DMS114 treated with DMSO at 0.1 percent for 48 hours (cell line): Measurements from ENCODE around the gene TIGAR.

Source experiments
- DNase-seq: peaks from one replicate; lab custom pipeline; 2025; ENCODE audit not compliant: unreplicated experiment; lab: John Stamatoyannopoulos, UW

The TIGAR gene

GRCh38 chr12:4282892-4283511 is 38.0 kb upstream of the TIGAR start:
- DNase-seq: no peak

DNA sequence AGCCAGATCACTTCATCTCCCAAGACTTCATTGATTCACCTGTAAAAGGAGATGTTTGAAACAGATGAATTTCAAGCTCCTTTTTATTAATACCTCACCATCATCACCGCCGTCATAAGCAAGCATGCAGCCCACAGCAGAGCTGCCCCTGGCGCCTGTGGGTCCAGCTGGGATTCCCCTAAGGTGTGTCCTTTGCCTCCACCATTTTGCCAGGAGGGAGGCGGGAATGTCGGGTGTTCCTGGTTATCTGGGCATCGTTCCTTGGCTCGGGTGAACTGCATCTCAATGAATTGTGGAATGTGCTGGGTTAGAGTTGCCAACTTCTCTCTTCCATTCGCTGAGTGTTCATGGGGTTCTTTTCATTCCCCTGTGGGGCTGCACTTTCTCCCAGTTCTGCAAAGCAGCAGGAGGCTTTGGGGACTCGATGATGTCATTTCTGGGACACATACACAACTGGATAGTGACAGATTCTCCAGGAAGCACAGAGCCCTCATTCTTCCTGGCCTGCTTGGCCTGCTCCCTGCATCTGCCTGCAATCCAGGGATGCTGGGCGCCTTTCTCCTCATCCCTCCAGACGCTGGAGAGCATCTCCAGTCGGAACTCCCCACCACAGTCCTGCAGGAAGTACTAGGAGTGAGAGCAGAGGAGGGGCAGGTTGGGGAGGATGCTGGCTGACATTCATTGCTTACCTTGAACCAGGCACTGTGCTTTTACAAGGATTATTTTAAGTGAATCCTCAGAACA is 37.3 kb upstream of the TIGAR start:
- no peak for DNase-seq

DNA sequence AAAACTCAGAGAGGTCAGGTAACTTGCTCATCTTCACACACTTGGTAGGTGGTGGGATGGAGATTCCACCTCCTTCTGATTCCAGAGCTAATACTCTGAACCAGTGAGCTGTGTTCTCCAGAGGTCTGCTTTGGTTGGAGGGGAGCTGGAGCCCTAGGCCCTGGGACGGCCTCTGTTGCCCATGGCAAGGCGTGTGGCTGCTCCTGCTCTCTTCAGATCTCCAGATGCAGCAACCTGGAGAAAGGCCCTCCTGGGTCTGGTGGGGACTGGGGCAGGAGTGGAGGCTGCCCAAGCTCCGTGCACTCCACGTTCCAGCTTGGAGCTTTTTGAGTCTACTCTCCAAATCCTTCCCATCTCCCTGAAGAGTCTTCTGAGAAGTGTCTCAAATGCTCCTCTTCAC is 36.7 kb upstream of the TIGAR start:
- no peak for DNase-seq

- DNase-seq: no peak
Observed at GRCh38 chr12:4285070-4285469, 35.9 kb upstream of the TIGAR start.

- no peak for DNase-seq
Observed at GRCh38 chr12:4286228-4286627, 34.8 kb upstream of the TIGAR start.

GRCh38 chr12:4286771-4287317 is 34.2 kb upstream of the TIGAR start:
- DNase-seq: no peak

GRCh38 chr12:4287325-4288211 is 33.4 kb upstream of the TIGAR start:
- DNase-seq: no peak

DNA sequence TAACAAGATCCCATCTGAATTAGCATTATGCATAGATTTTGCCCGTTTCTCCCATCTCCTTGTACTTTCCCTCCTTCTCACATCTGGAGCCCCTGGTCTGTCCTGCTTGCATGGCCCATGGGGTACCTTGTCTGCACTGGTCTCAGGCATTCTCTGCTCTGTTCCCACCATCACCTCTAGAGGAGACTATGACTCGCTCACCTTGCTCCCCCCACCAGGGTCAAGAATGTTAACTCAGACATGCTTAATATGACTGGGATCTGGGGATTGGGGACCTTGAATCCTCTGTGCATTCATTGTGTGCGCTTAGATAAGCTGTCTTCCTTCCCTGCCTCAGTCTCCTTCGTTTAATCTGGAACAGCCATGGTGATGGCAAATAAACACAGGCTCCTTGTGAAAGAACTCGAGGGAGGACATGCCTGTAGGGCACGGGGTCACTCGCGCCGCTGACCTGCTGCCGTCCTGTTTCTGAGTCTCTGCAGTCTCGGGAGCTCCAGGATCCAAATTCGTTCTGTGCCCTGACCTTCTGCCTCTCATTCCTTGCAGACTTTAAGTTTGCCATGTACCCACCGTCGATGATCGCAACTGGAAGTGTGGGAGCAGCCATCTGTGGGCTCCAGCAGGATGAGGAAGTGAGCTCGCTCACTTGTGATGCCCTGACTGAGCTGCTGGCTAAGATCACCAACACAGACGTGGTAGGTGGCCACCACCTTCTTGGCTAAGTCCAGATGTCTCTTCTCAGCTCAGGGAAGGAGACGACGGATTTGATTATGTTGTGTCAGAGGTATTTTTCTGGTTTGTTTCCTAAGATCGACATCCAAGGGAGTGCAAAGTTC is 32.5 kb upstream of the TIGAR start:
- DNase-seq: no peak

- DNase-seq: no peak
Observed at GRCh38 chr12:4289231-4289878, 31.7 kb upstream of the TIGAR start.

- no peak for DNase-seq
Observed at GRCh38 chr12:4289998-4290790, 30.8 kb upstream of the TIGAR start.

- DNase-seq: no peak
Observed at GRCh38 chr12:4292341-4293073, 28.5 kb upstream of the TIGAR start.

GRCh38 chr12:4293299-4293965 is 27.6 kb upstream of the TIGAR start:
- no peak for DNase-seq

GRCh38 chr12:4293966-4294505 is 27.0 kb upstream of the TIGAR start:
- DNase-seq: no peak

DNA sequence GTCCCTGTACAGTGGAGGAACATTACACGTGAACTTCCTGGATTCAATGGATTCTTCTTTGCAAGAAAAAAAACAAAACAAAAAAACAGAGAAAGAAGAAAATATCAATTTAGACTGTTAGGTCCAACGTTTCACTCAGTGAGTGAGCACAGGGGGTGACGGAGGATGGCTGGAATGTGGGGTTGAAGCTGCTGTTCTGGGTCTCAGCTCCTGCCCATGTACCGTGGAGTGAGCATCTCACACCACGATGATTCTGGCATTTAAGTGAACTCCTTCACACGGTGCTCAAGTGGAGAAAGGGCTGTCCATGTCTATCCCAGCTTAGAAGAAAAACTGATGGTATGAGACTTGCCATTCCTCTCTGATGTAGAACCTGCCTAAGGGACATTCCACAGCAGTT is 24.3 kb upstream of the TIGAR start:
- DNase-seq: no peak

DNA sequence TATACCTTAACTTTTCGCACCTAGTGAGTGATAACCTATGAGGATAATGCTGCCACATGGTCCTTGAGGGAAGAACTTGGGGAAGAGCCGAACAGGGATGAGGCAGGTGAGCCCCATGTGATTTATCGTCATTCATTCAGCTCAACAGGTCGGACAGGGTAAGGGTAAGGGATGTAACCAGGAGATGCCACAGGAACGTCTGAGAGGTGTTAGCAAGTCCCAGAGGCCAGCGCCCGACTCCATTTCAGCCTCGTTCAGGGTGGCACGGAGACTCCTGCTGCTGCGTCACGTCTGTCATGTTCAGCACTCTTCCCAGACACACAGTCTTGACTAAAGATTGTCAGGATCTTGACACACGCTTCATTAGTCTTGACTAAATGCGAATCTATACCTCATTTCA is 23.4 kb upstream of the TIGAR start:
- DNase-seq: no peak

GRCh38 chr12:4300883-4301282 is 20.1 kb upstream of the TIGAR start:
- no peak for DNase-seq

DNA sequence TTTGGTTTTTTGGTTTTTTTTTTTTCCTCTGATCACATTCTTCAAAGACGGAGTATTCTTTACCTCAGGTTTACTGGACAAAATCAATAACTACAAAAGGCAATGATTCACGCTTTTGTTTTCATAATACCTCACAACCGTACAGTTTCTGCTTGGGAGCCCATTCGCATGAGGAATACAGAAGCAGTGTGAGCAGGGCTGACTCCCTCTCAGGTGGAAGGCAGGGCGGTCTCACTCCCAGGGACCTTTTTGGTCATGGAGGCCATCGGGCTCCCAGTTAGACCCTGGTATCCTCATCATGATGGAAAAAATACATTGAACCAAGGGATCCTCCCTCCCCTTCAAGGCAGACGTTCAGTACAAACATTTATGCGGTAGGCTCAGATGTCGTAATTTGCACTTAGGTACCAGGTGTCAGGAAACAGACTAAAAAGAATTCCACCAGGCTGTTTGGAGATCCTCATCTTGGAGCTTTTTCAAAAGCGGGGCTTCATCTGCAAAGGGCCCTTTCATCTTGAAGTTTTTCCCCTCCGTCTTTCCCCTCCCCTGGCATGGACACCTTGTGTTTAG is 19.0 kb upstream of the TIGAR start:
- no peak for DNase-seq

GRCh38 chr12:4302881-4303280 is 18.1 kb upstream of the TIGAR start:
- no peak for DNase-seq
